Hepatocyte (in vitro differentiated cells): Measurements from ENCODE around the gene GDF11.

Experiments
- CTCF ChIP-seq: fragments of 200-600 bp; sonication (generic); IDR thresholded peaks from 2 replicates; pipeline ENCODE4 v1.5.1; 2016; ENCODE audit warnings: antibody characterized with exemption, mild to moderate bottlenecking; ENCODE audit not compliant: poor library complexity
- EZH2 ChIP-seq: fragments of 200-600 bp; sonication (generic); IDR thresholded peaks from 2 replicates; pipeline ENCODE4 v1.6.1; 2016; ENCODE audit warnings: antibody characterized with exemption, mild to moderate bottlenecking, borderline replicate concordance
- EZH2phosphoT487 ChIP-seq: fragments of 200-600 bp; sonication (generic); IDR thresholded peaks from one replicate; pipeline ENCODE4 v1.6.1; 2018; ENCODE audit warnings: antibody characterized with exemption, mild to moderate bottlenecking, low read depth, moderate library complexity; ENCODE audit not compliant: unreplicated experiment, severe bottlenecking

GRCh38 chr12:55739025-55739378, 3.9 kb upstream of the GDF11 start:
- TF ChIP-seq EZH2phosphoT487 (no peak), CTCF (no peak), EZH2 (no peak)
